ENCODE data around the gene IL1RL1. TPM values are rescaled to one million over a fixed set of nuclear protein-coding genes. Genes with fewer than 3 reads are reported as not detected.
"Not testable (repeated sequence)": the region's sequence is repeated elsewhere in the genome, so short reads cannot be mapped to it uniquely, and the experiment has no call there.

IL1RL1 gene
- polyA plus RNA-seq, 5 donors = 0.14 to 0.28 (median 0.23) TPM

GRCh38 chr2:102291319-102292075, 19.9 kb upstream of the IL1RL1 start:
- DNase-seq = no peak

GRCh38 chr2:102294802-102295489, 16.4 kb upstream of the IL1RL1 start:
- DNase-seq = no peak

GRCh38 chr2:102295566-102295965, 15.8 kb upstream of the IL1RL1 start:
- no peak for DNase-seq

- no peak for DNase-seq
These were observed 14.9 kb upstream of the IL1RL1 start for GRCh38 chr2:102296449-102296848.

- DNase-seq = no peak
These were observed 13.5 kb upstream of the IL1RL1 start for GRCh38 chr2:102297891-102298290.

- DNase-seq = no peak
These were observed 9.4 kb upstream of the IL1RL1 start for GRCh38 chr2:102301867-102302362.

- no peak for DNase-seq
These were observed 8.9 kb upstream of the IL1RL1 start for GRCh38 chr2:102302458-102302857.

- no peak for DNase-seq
These were observed 7.8 kb upstream of the IL1RL1 start for GRCh38 chr2:102303589-102303988.

- no peak for DNase-seq
These were observed 7.1 kb upstream of the IL1RL1 start for GRCh38 chr2:102304268-102304667.

GRCh38 chr2:102304711-102305611, 6.4 kb upstream of the IL1RL1 start:
- DNase-seq = no peak

- no peak for DNase-seq
These were observed 5.2 kb upstream of the IL1RL1 start for GRCh38 chr2:102306125-102306524.

GRCh38 chr2:102313025-102313424, 1.7 kb downstream of the IL1RL1 start:
- DNase-seq = no peak

GRCh38 chr2:102313471-102313870, 2.1 kb downstream of the IL1RL1 start:
- DNase-seq = no peak

- no peak for DNase-seq
These were observed 2.6 kb downstream of the IL1RL1 start for GRCh38 chr2:102313950-102314349.

GRCh38 chr2:102315921-102316320, 4.6 kb downstream of the IL1RL1 start:
- DNase-seq = no peak

- DNase-seq = no peak
These were observed 6.4 kb downstream of the IL1RL1 start for GRCh38 chr2:102317715-102318114.

GRCh38 chr2:102318437-102318836, 7.1 kb downstream of the IL1RL1 start:
- DNase-seq = no peak

- DNase-seq = no peak
These were observed 10.8 kb downstream of the IL1RL1 start for GRCh38 chr2:102321941-102322719.

- not testable (repeated sequence) for DNase-seq
These were observed 13.6 kb downstream of the IL1RL1 start for GRCh38 chr2:102324914-102325313.

- no peak for DNase-seq
These were observed 20.1 kb downstream of the IL1RL1 start for GRCh38 chr2:102331311-102331980.

GRCh38 chr2:102334486-102334885, 23.1 kb downstream of the IL1RL1 start:
- no peak for DNase-seq
